Measurements from ENCODE around the gene CYP11A1.
A peak's percentile ranks its signal among the peaks of the same experiment; 100 is the strongest.
"Not testable (repeated sequence)": the region's sequence is repeated elsewhere in the genome, so short reads cannot be mapped to it uniquely, and the experiment has no call there.

Gene CYP11A1

GRCh38 chr15:74374648-74375302 is 7.3 kb upstream of the CYP11A1 start:
- DNase-seq (ENCODE audit: low read depth) = no peak

GRCh38 chr15:74373731-74374647 is 6.5 kb upstream of the CYP11A1 start:
- DNase-seq (ENCODE audit: low read depth) = peak; percentile 53

- DNase-seq (ENCODE audit: low read depth) = no peak
Measured at GRCh38 chr15:74373056-74373650, 5.7 kb upstream of the CYP11A1 start.

- DNase-seq (ENCODE audit: low read depth) = no peak
Measured at GRCh38 chr15:74370471-74370870, 3.0 kb upstream of the CYP11A1 start.

- DNase-seq (ENCODE audit: low read depth) = no peak
Measured at GRCh38 chr15:74369756-74370155, 2.3 kb upstream of the CYP11A1 start.

- DNase-seq (ENCODE audit: low read depth) = no peak
Measured at GRCh38 chr15:74369084-74369745, 1.8 kb upstream of the CYP11A1 start.

GRCh38 chr15:74368121-74368520 is 675 bp upstream of the CYP11A1 start:
- DNase-seq (ENCODE audit: low read depth) = no peak

- DNase-seq (ENCODE audit: low read depth) = no peak
Measured at GRCh38 chr15:74365598-74366445, 1.6 kb downstream of the CYP11A1 start.

GRCh38 chr15:74364936-74365597 is 2.4 kb downstream of the CYP11A1 start:
- no peak for DNase-seq (ENCODE audit: low read depth)

- no peak for DNase-seq (ENCODE audit: low read depth)
Measured at GRCh38 chr15:74362482-74362881, 5.0 kb downstream of the CYP11A1 start.

- not testable (repeated sequence) for DNase-seq (ENCODE audit: low read depth)
Measured at GRCh38 chr15:74360855-74361254, 6.6 kb downstream of the CYP11A1 start.

- not testable (repeated sequence) for DNase-seq (ENCODE audit: low read depth)
Measured at GRCh38 chr15:74359376-74359775, 8.1 kb downstream of the CYP11A1 start.

GRCh38 chr15:74357514-74357913 is 9.9 kb downstream of the CYP11A1 start:
- DNase-seq (ENCODE audit: low read depth) = not testable (repeated sequence)

GRCh38 chr15:74356050-74356449 is 11.4 kb downstream of the CYP11A1 start:
- not testable (repeated sequence) for DNase-seq (ENCODE audit: low read depth)

GRCh38 chr15:74353992-74354391 is 13.5 kb downstream of the CYP11A1 start:
- DNase-seq (ENCODE audit: low read depth) = not testable (repeated sequence)

- no peak for DNase-seq (ENCODE audit: low read depth)
Measured at GRCh38 chr15:74352393-74352910, 15.0 kb downstream of the CYP11A1 start.

GRCh38 chr15:74351670-74352069 is 15.8 kb downstream of the CYP11A1 start:
- DNase-seq (ENCODE audit: low read depth) = no peak

GRCh38 chr15:74350295-74351275 is 16.9 kb downstream of the CYP11A1 start:
- DNase-seq (ENCODE audit: low read depth) = no peak

GRCh38 chr15:74349241-74349778 is 18.1 kb downstream of the CYP11A1 start:
- no peak for DNase-seq (ENCODE audit: low read depth)

All from GM04504 (cell line).